PC-3 (cell line): ENCODE data around the gene IQSEC3. TPM values are rescaled to one million over a fixed set of nuclear protein-coding genes. Genes with fewer than 3 reads are reported as not detected.

Experiments used
- ATAC-seq: fragments of 200-7000 bp; cut with Tn5 transposase; 2 replicates; pipeline ENCODE4 v1.9.1; 2020; ENCODE audit warnings: mild to moderate bottlenecking, moderate library complexity
- BruUV-seq: library from RNA; stranded (reverse); fragments of 400-500 nt; replicated peaks from 2 replicates; lab custom pipeline; 2021; lab: Mats Ljungman, UMichigan
- CTCF ChIA-PET: fragments of 300-600 bp; sonication (Branson Sonifier 250); formaldehyde crosslinking; loops from one replicate; lab custom pipeline; 2022; ENCODE audit warnings: antibody characterized with exemption; lab: Charles Lee
- POLR2A ChIA-PET: fragments of 300-600 bp; sonication (Branson Sonifier 250); formaldehyde crosslinking; loops from one replicate; lab custom pipeline; 2022; ENCODE audit warnings: antibody characterized with exemption; ENCODE audit not compliant: unreplicated experiment; lab: Charles Lee
- DNase-seq: peaks from one replicate; pipeline ENCODE4 v3.0.0-alpha.2; 2015
- H2AFZ ChIP-seq: fragments of 300-600 bp; sonication (generic); 2 replicates; pipeline ENCODE4 v1.6.0; 2016; ENCODE audit warnings: antibody characterized with exemption, low read length
- H3F3A ChIP-seq: fragments of 300-600 bp; sonication (generic); one replicate; pipeline ENCODE4 v1.6.0; 2017; ENCODE audit warnings: antibody characterized with exemption, low read length, control low read depth, mild to moderate bottlenecking; ENCODE audit not compliant: unreplicated experiment
- H3K27ac ChIP-seq: fragments of 300-600 bp; sonication (generic); 2 replicates; pipeline ENCODE4 v1.5.1; 2016; ENCODE audit warnings: mild to moderate bottlenecking, low read length
- H3K27me3 ChIP-seq: fragments of 300-600 bp; sonication (generic); 2 replicates; pipeline ENCODE4 v1.6.1; 2016; ENCODE audit warnings: low read length, mixed read lengths
- H3K36me3 ChIP-seq: fragments of 300-600 bp; sonication (generic); 2 replicates; pipeline ENCODE4 v1.6.1; 2016; ENCODE audit warnings: low read depth, mixed run types, low read length, mixed read lengths
- H3K4me1 ChIP-seq: fragments of 300-600 bp; sonication (generic); 2 replicates; pipeline ENCODE4 v1.5.1; 2016; ENCODE audit warnings: low read length; ENCODE audit not compliant: insufficient read depth
- H3K4me2 ChIP-seq: fragments of 300-600 bp; sonication (generic); 2 replicates; pipeline ENCODE4 v1.6.0; 2016; ENCODE audit warnings: low read length
- H3K4me3 ChIP-seq: fragments of 300-600 bp; sonication (generic); 2 replicates; pipeline ENCODE4 v1.5.1; 2016; ENCODE audit warnings: mild to moderate bottlenecking, low read length, mixed read lengths
- H3K79me2 ChIP-seq: fragments of 300-600 bp; sonication (generic); 2 replicates; pipeline ENCODE4 v1.6.1; 2017; ENCODE audit warnings: low read length, mixed read lengths
- H3K9ac ChIP-seq: fragments of 300-600 bp; sonication (generic); 2 replicates; pipeline ENCODE4 v1.6.0; 2016; ENCODE audit warnings: mild to moderate bottlenecking, low read length
- H3K9me2 ChIP-seq: fragments of 300-600 bp; sonication (generic); replicated peaks from 2 replicates; pipeline ENCODE4 v1.6.1; 2016; ENCODE audit warnings: mixed run types, low read length, mixed read lengths
- H3K9me3 ChIP-seq: fragments of 300-600 bp; sonication (generic); 2 replicates; pipeline ENCODE4 v1.6.1; 2016; ENCODE audit warnings: low read length, mixed read lengths
- H4K20me1 ChIP-seq: fragments of 300-600 bp; sonication (generic); 2 replicates; pipeline ENCODE4 v1.6.1; 2016; ENCODE audit warnings: low read length, mixed read lengths
- CTCF ChIP-seq: fragments of 300-600 bp; sonication (generic); conservative IDR thresholded peaks from 2 replicates; pipeline ENCODE4 v1.5.1; 2017; ENCODE audit warnings: antibody characterized with exemption, low read depth, mild to moderate bottlenecking, low read length
- EZH2 ChIP-seq: fragments of 300-600 bp; sonication (generic); IDR thresholded peaks from one replicate; pipeline ENCODE4 v1.6.1; 2017; ENCODE audit warnings: antibody characterized with exemption, mild to moderate bottlenecking, low read length; ENCODE audit not compliant: unreplicated experiment
- EZH2phosphoT487 ChIP-seq: fragments of 300-600 bp; sonication (generic); IDR thresholded peaks from 2 replicates; pipeline ENCODE4 v1.6.1; 2018; ENCODE audit warnings: mild to moderate bottlenecking, antibody characterized with exemption, low read length, borderline replicate concordance
- intact Hi-C: fragments of 100-400 bp; cut with micrococcal nuclease; formaldehyde crosslinking; loops from 2 replicates; pipeline ENCODE4 v1.9.0; 2023
- total RNA-seq: library from RNA; depleted of rRNA; stranded (reverse); fragments of >200 nt; gene quantifications from 2 replicates; pipeline ENCODE4 v1.2.3, GENCODE V29; 2014

The IQSEC3 gene
- total RNA-seq, 1 experiment from 2014 or later, result 0.11 TPM

GRCh38 chr12:197911-198695 lies 131.5 kb downstream of the IQSEC3 start:
- Histone ChIP-seq H2AFZ (no peak overlapping the region), H3K4me1 (peaks cover 4% of the 10 kb centered on the region; the same call in 1 of the 2 replicates), H3K27me3 (peaks cover 22% of the 10 kb centered on the region), H3K9me3 (no peaks in the 10 kb centered on the region), H3K9ac (no peak overlapping the region), H3K27ac (no peak overlapping the region), H3K4me2 (no peak overlapping the region), H3K9me2 (no peaks in the 10 kb centered on the region), H3F3A (no peaks in the 10 kb centered on the region), H3K36me3 (no peaks in the 10 kb centered on the region), H3K4me3 (no peak overlapping the region), H3K79me2 (no peaks in the 10 kb centered on the region), H4K20me1 (no peaks in the 10 kb centered on the region)
- ChIA-PET CTCF (no interaction called here), POLR2A (no interaction called here)
- no TSS peak for BruUV-seq
- DNase-seq, result no peak
- intact Hi-C loops, result no loop called here
- no peak for ATAC-seq
- no peak for TF ChIP-seq EZH2
- TF ChIP-seq CTCF, result no peak
- no peak for TF ChIP-seq EZH2phosphoT487

- H3K4me1 ChIP-seq, result peaks cover 4% of the 10 kb centered on the region; the same call in 1 of the 2 replicates
- no peaks in the 10 kb centered on the region for H3K9me3 ChIP-seq
- ChIA-PET CTCF (interaction anchor here (0.5 kb wide), 1 partner anchor 235 kb away, joined by 6 read pairs; no protein-coding TSS in a partner anchor), POLR2A (no interaction called here)
- no peak overlapping the region for H2AFZ ChIP-seq
- DNase-seq (no peak), ATAC-seq (no peak)
- H3K27me3 ChIP-seq, result peaks cover 19% of the 10 kb centered on the region
- H3K9me2 ChIP-seq, result no peaks in the 10 kb centered on the region
- no peaks in the 10 kb centered on the region for H3K36me3 ChIP-seq
- H3K79me2 ChIP-seq, result no peaks in the 10 kb centered on the region
- no peaks in the 10 kb centered on the region for H3F3A ChIP-seq
- H3K4me2 ChIP-seq, result no peak overlapping the region
- no peaks in the 10 kb centered on the region for H4K20me1 ChIP-seq
- no peak overlapping the region for H3K27ac ChIP-seq
- intact Hi-C loops, result no loop called here
- H3K9ac ChIP-seq, result no peak overlapping the region
- no peak overlapping the region for H3K4me3 ChIP-seq
- no TSS peak for BruUV-seq
- TF ChIP-seq EZH2 (no peak), EZH2phosphoT487 (no peak)
These were observed 132.1 kb downstream of the IQSEC3 start for GRCh38 chr12:198705-199104.

GRCh38 chr12:201361-201760 lies 134.8 kb downstream of the IQSEC3 start:
- H3K4me2 ChIP-seq, result no peak overlapping the region
- no peaks in the 10 kb centered on the region for H3K9me3 ChIP-seq
- POLR2A ChIA-PET, result interaction anchor here (0.5 kb wide), 1 partner anchor 190 kb away, joined by 4 read pairs; no protein-coding TSS in a partner anchor
- CTCF ChIA-PET, result no interaction called here
- no peaks in the 10 kb centered on the region for H3K79me2 ChIP-seq
- H3K9ac ChIP-seq, result no peak overlapping the region
- H3K9me2 ChIP-seq, result no peaks in the 10 kb centered on the region
- DNase-seq (no peak), ATAC-seq (no peak)
- no peaks in the 10 kb centered on the region for H4K20me1 ChIP-seq
- BruUV-seq, result no TSS peak
- H3K27ac ChIP-seq, result no peak overlapping the region
- H3F3A ChIP-seq, result no peaks in the 10 kb centered on the region
- H3K27me3 ChIP-seq, result peaks cover 11% of the 10 kb centered on the region
- intact Hi-C loops, result no loop called here
- no peak overlapping the region for H3K4me3 ChIP-seq
- no peak overlapping the region for H2AFZ ChIP-seq
- H3K4me1 ChIP-seq, result peaks cover 4% of the 10 kb centered on the region; the same call in 1 of the 2 replicates
- no peak for TF ChIP-seq EZH2phosphoT487
- TF ChIP-seq EZH2, result no peak
- TF ChIP-seq CTCF, result no peak
- H3K36me3 ChIP-seq, result no peaks in the 10 kb centered on the region
